Astrocyte of the spinal cord (primary cell): ENCODE data around the gene DPP10.

Experiments used
- DNase-seq: peaks from one replicate; pipeline ENCODE4 v3.0.0; 2011; ENCODE audit warnings: low read depth, low spot score
- H3K4me3 ChIP-seq: 2 replicates; pipeline ENCODE4 v1.5.1; 2011; ENCODE audit warnings: low read depth, mild to moderate bottlenecking, low read length, moderate library complexity
- in situ Hi-C: cut with HindIII; loops from 2 replicates; pipeline ENCODE4 v1.10.0; 2017; ENCODE audit warnings: low sequenced_read_pairs
- TF ChIP-seq, protein P1 (sequence below): IDR thresholded peaks from 2 replicates; pipeline ENCODE4 v1.5.1; 2012; ENCODE audit warnings: low read depth, mild to moderate bottlenecking, low read length, inconsistent platforms

The DPP10 gene

GRCh38 chr2:114784890-114785583 lies 342.6 kb downstream of the DPP10 start:
- in situ Hi-C loops = no loop called here
- TF ChIP-seq, protein P1, sequence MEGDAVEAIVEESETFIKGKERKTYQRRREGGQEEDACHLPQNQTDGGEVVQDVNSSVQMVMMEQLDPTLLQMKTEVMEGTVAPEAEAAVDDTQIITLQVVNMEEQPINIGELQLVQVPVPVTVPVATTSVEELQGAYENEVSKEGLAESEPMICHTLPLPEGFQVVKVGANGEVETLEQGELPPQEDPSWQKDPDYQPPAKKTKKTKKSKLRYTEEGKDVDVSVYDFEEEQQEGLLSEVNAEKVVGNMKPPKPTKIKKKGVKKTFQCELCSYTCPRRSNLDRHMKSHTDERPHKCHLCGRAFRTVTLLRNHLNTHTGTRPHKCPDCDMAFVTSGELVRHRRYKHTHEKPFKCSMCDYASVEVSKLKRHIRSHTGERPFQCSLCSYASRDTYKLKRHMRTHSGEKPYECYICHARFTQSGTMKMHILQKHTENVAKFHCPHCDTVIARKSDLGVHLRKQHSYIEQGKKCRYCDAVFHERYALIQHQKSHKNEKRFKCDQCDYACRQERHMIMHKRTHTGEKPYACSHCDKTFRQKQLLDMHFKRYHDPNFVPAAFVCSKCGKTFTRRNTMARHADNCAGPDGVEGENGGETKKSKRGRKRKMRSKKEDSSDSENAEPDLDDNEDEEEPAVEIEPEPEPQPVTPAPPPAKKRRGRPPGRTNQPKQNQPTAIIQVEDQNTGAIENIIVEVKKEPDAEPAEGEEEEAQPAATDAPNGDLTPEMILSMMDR = no peak
- DNase-seq = no peak

GRCh38 chr2:114786901-114787300 lies 344.5 kb downstream of the DPP10 start:
- in situ Hi-C loops = no loop called here
- no peak for DNase-seq
- TF ChIP-seq, protein P1 = no peak
- no peak overlapping the region for H3K4me3 ChIP-seq

More at GRCh38 chr2:114784890-114785583, 342.6 kb downstream of the DPP10 start:
- H3K4me3 ChIP-seq = no peak overlapping the region

GRCh38 chr2:114787486-114787885 lies 345.0 kb downstream of the DPP10 start:
- TF ChIP-seq, protein P1 = no peak

DNA sequence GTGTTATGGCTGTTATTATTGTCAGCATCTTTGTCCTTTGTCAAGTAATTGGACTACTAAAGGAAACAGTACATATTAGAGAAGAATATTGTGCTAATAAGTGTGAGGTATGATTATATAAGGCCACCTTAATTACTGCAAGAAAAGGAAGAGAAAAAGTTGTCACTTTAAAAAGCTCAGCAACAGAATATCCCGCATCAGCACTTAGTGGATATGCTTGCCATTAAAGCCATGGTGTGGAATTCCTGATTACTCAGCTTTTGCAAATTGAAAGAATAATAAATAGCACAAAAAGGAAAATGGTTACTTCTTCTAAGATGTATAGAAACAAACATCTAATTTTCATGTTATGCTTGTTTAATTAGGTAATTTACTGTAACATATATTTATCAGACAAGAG lies 347.5 kb downstream of the DPP10 start:
- in situ Hi-C loops = no loop called here
- DNase-seq = no peak
- TF ChIP-seq, protein P1 = no peak
- no peak overlapping the region for H3K4me3 ChIP-seq

More at GRCh38 chr2:114787486-114787885, 345.0 kb downstream of the DPP10 start:
- in situ Hi-C loops = no loop called here
- DNase-seq = no peak
- H3K4me3 ChIP-seq = no peak overlapping the region

- H3K4me3 ChIP-seq = no peak overlapping the region
- in situ Hi-C loops = no loop called here
- TF ChIP-seq, protein P1 = no peak
- DNase-seq = no peak
Observed at GRCh38 chr2:114797540-114797939, 355.1 kb downstream of the DPP10 start.

- in situ Hi-C loops = no loop called here
Observed at GRCh38 chr2:114797942-114798341, 355.5 kb downstream of the DPP10 start.

More at GRCh38 chr2:114797942-114798341, 355.5 kb downstream of the DPP10 start:
- no peak overlapping the region for H3K4me3 ChIP-seq
- DNase-seq = no peak
- TF ChIP-seq, protein P1 = no peak
